Epithelial cell of esophagus (primary cell): ENCODE data around the gene MOB2.
A peak's percentile ranks its signal among the peaks of the same experiment; 100 is the strongest.
"Not testable (repeated sequence)": the region's sequence is repeated elsewhere in the genome, so short reads cannot be mapped to it uniquely, and the experiment has no call there.

Experiments
- DNase-seq: peaks from one replicate; pipeline ENCODE4 v3.0.0; 2010; ENCODE audit warnings: low read depth
- H3K4me3 ChIP-seq: 2 replicates; pipeline ENCODE4 v1.5.1; 2011; ENCODE audit warnings: mild to moderate bottlenecking, low read length, control low read depth
- CTCF ChIP-seq: IDR thresholded peaks from 2 replicates; pipeline ENCODE4 v1.5.1; 2011; ENCODE audit warnings: low read depth, mild to moderate bottlenecking, low read length, control low read depth, inconsistent platforms; ENCODE audit not compliant: insufficient read depth; ENCODE audit errors: missing control alignments

MOB2 gene

DNA sequence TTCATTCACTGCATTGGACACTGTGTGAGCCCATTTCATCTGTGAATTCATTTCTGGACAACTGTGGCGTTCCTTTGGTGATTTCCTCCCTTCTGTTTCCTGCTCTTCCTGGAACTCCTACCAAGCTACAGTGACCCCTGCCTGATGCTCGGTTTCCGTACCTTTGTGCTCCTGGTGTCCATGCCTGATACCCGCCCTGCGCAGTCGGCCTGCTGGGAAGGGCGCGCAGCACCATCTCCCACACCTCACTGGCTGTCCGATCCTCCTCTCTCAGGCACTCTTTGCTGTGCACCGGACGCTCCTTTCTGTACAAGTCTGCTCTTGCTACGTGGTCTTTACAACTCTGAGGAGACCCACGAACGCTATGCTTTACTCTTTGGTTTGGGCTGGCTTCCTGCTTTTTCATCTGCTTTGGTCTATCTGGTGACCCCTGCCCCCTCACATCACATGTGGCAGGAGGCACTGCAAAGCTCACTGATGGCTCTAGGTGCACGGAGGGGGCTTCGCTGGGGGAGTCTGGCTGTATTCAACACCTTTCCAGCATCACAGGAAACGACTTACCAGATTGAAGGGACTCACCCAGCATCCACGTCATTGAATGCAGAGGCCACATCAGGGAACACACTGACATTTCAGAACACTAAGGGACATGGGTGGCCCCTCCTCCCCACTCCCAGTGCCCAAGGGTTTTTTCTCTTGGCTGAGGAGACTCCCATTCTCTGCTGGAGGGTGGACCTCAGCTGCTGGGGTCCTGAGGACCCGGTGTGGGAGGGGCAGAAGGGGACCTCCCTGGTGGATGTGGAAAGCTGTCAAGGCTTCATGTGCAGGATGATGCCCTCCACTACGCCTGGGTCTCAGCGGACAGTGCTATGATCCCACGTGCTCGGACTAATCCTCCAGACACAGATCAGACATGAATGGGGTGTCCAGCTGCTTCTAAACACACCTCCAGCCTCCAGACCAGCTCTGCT lies 27.0 kb upstream of the MOB2 start:
- no peak overlapping the region for H3K4me3 ChIP-seq
- DNase-seq, result no peak
- no peak for TF ChIP-seq CTCF

GRCh38 chr11:1512531-1513258 lies 26.1 kb upstream of the MOB2 start:
- peak; percentile 11 for DNase-seq

DNA sequence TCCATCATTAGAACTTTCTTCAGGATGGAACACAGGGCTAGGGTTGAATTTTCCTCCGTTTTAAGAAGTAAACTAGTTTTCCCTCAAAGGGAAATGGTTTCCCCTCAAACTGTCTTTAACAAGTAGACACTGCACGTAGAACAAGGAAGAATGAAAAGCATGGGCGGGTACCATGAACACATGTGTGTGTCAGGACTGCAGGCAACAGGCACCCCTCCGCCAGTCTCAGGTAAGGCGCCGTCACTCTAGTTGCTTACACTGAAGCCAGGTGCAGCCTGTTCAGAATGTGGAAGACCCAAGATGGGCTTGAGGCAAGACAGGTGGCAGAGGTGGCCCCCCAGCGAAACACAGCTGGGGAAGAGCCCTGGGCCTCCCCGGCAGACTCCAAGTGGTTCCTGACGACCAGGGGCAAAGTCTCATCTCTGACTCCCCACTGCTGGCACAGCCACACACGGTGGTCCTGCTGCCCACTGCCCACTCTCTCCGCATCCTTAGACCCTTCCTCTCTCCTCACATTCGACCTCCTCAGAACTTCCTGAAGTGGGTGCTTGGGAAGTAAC lies 25.4 kb upstream of the MOB2 start:
- TF ChIP-seq CTCF, result no peak
- no peak overlapping the region for H3K4me3 ChIP-seq
- DNase-seq, result no peak

More at GRCh38 chr11:1512531-1513258, 26.1 kb upstream of the MOB2 start:
- H3K4me3 ChIP-seq, result not testable (repeated sequence)

DNA sequence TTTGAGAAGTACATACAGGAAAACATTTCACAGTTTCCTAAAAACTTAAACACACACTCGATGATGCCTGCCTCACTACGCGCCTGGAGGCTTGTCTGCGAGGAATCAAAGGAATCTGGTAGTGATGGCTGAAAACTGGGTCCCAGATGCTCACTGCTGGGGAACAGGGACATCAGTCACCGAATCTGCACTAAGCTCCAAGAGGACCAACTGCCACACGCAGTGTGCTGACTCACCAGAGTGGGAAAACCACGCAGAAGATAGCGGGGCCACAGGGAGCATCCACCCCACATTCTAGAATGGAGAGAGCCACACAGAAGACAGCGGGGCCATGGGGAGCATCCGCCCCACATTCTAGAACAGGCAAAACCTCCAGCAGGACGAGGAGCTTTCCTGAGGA lies 24.3 kb upstream of the MOB2 start:
- DNase-seq, result no peak
- TF ChIP-seq CTCF, result no peak
- no peak overlapping the region for H3K4me3 ChIP-seq

DNA sequence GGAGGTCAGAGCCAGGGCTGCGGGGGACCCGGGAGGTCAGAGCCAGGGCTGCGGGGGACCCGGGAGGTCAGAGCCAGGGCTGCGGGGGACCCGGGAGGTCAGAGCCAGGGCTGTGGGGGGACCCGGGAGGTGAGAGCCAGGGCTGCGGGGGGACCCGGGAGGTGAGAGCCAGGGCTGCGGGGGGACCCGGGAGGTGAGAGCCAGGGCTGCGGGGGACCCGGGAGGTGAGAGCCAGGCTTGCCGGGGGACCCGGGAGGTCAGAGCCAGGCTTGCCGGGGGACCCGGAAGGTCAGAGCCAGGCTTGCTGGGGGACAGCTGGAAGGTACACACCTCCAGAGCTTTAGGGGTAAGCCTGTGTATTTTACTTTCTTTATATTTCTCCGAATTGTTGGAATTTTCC lies 23.8 kb upstream of the MOB2 start:
- not testable (repeated sequence) for DNase-seq, H3K4me3 ChIP-seq

DNA sequence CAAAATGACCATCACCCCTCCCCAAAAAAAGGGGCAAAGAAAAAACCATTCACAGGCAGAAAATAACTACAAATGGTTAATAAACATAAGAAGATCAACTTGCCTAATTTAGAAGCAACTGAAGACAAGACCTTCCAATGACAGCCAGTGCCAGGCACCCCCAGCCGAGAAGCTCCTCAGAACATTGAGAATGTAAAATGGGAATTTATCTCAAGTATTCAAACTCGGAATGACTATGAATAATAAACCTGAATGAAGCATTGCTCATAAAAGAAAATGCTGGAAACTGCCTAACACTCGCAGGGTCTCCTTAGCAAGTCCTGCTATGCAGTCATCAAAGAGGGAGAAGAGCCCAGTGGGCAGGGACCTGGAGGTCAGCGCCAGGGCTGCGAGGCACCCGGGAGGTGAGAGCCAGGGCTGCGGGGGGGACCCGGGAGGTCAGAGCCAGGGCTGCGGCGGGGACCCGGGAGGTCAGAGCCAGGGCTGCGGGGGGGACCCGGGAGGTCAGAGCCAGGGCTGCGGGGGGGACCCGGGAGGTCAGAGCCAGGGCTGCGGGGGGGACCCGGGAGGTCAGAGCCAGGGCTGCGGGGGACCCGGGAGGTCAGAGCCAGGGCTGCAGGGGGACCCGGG lies 23.2 kb upstream of the MOB2 start:
- DNase-seq, result no peak
- no peak overlapping the region for H3K4me3 ChIP-seq
- no peak for TF ChIP-seq CTCF

- no peak for DNase-seq
- TF ChIP-seq CTCF, result no peak
- no peak overlapping the region for H3K4me3 ChIP-seq
Observed at GRCh38 chr11:1508986-1509385, 22.4 kb upstream of the MOB2 start.
